ENCODE data around the gene KRT26.
"Not testable (repeated sequence)": the region's sequence is repeated elsewhere in the genome, so short reads cannot be mapped to it uniquely, and the experiment has no call there.

KRT26 gene

GRCh38 chr17:40772101-40772500 is at the start of gene KRT26:
KRT26 (minus strand) TSS chr17:40772201; CDS start chr17:40772113, 88 bp downstream.
- DNase-seq, result no peak

DNA sequence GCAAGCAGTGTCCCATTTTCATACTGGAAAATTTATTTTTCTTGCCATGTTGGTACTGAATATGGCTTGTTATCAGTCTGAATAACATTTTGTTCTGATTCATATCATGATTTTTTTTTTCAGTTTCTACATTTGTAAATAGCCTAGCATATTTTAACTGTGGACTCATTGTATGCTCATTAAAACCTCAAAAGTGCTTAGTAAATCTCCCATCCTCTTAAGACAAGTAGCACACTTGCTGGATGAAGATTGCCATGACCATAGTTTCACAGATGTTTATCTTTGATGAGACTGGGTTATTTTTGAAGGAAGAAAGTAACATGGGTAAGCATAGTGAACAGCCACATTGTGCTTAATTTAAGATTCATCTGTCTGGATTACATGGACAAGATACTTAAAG is 49.5 kb upstream of the KRT26 start:
- DNase-seq, result no peak

DNA sequence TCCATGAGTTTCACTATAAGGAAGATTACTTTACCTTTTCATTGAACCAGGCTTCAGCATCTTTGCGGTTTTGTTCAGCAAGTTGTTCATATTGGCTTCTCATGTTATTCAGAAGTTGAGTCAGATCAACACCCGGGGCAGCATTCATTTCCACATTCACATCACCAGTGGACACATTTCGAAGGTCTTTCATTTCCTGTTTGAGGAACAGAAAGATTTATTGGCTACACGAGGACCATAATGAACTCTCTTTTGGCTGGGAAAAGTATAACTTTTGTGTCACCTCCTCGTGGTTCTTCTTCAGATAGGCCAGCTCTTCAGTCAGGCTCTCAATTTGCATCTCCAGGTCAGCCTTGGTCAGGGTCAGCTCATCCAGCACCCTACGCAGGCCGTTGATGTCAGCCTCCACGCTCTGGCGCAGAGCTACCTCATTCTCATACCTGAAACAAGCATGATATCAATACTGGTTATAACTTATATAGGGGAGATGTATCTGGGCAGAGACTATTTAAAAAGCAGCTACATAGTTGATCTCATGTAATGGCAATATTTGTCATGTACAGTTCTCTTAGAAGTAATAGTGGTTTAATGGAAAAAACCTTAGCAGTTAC is 48.3 kb upstream of the KRT26 start:
- DNase-seq, result no peak

DNA sequence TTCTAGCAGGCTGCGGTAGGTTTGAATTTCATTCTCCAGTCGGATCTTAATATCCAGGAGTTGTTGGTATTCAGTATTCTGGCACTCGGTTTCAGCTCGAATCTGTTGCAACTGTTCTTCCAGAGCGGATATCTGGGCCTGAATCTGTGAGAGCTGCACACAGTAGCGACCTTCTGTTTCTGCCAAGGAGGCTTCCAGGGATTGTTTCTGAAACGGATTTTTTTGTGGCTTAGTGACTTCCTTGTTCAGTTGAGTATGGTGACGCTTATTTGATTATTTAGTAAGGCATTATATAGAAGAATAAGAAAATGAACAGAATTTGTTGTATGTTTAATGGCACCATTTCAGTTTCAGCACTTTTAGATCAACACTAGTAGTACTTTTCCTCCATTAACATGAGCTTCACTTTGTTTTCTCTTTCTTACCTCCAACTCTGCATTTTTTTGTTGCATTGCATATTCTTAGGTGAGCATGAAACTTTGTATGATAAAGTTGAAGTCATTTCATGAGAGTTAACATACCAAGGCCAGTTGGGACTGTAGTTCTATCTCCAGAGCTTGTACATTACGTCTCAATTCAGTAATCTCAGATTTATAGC is 47.6 kb upstream of the KRT26 start:
- peak; percentile 7 for DNase-seq

DNA sequence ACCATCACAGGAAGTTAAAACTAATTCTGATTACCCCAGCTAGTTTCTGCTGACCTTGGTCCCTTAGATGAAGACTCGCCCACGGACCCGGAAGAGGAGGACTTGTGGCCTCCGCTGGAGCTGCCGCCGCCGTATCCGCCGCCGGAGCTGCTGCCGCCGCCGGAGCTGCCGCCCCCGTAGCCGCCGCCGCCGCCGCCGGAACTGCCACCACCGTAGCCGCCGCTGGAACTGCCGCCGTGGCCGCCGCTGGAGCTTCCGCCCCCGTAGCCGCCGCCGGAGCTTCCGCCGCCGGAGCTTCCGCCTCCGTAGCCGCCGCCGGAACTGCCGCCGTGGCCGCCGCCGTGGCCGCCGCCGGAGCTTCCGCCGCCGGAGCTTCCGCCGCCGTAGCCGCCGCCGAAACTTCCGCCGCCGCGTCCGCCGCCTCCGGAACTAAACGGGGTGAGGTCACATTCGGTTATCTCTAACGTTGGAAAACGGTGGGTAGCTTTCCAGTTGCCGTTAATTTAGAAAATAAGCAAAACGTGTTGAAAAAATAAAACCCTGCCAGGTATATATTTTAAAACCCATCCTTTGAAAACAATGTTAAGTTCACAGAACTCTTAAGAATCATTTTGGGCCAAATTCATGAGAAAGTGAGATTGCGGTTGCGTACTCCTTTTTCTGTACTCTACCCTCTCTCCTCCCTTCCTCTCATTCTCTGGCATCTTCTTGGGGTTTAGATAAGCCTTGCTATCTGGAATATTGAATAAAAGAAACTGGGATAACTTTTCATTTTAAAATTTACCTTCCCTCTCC is 46.9 kb upstream of the KRT26 start:
- DNase-seq, result peak; percentile 54

DNA sequence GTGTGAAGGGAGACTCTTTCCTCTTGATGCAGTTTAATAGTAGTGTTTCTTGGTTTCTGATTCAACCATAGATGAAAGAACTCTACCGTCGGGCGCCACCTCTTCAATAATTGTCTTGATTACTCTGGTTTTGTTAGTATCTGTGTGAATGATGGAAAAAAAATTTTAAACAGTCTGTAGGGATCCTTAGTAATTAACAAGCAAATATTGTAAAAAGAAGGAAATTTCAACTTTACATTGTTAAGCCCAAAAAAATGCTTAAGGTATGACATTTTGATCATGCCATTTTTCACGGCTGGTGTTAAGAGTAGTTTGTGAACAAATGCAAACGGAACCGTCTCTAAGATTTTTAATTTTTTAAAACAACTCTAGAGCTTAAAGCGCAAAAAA is 46.3 kb upstream of the KRT26 start:
- no peak for DNase-seq

DNA sequence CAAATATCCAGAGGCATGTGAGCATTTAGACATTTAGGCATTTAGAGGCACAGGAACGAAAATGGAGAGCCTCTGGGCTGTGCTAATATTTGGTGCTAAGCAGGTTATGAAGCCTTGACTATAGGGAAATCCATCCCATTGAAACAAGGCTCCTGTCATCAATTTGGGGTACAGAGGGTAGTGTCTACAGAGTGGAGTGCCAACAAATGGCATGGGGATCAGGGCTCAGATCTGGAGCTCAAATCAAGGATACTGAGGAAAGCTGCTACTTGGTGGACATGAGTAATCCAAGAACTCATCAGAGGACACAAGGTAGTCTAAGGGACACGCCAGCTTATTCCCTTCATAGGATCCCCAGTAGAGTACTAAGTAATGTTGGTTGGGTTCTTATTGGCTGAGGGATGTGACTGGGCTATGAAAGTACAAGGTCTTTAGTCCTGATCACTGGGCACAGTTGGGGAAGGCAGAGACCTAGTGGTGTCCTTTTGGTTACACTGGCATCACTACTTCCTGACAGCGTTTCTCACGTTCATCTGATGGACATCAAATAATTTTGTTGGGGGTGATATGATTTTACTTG is 45.2 kb upstream of the KRT26 start:
- no peak for DNase-seq

DNA sequence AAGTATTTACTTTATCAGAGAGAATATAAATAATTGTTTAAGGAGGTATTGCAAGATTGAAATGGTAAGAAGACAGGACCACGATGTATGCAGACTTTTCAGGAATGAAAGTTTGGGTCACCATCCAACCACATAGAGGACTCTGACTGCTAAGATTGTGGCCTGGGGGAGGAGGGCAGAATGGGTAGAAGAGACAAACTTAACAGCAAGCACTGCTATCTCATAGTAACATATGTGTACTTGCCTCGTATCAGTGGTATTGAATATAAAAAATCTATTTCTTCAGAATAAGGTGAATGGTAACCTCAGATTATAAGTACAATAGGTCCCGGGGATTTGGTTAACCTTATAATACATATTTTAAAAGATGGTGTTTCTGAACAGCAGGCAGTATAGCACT is 44.6 kb upstream of the KRT26 start:
- no peak for DNase-seq

DNA sequence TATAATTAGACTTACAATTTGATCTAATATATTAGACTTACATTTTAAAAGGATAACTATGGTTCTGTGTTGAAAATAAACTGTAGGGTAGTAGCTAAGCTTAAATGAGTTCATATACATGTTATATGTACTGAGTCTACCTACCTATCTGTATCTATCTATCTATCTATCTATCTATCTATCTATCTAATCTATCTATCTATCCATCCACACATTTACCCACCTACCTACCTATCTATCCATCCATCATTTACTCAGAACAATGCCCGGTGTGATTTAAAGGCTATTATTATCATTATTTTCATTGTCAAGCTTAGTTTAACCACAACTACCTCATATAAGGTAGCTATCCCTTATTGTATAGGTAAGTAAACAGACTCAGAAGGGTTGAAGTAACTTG is 43.4 kb upstream of the KRT26 start:
- no peak for DNase-seq

DNA sequence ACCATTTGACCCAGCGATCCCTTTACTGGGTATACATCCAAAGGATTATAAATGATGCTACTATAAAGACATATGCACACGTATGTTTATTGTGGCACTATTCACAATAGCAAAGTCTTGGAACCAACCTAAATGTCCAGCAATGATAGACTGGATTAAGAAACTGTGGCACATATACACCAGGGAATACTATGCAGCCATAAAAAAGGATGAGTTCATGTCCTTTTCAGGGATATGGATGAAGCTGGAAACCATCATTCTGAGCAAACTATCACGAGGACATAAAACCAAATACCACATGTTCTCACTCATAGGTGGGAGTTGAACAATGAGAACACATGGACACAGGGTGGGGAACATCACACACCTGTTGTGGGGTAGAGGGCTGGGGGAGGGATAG is 42.7 kb upstream of the KRT26 start:
- DNase-seq, result not testable (repeated sequence)

DNA sequence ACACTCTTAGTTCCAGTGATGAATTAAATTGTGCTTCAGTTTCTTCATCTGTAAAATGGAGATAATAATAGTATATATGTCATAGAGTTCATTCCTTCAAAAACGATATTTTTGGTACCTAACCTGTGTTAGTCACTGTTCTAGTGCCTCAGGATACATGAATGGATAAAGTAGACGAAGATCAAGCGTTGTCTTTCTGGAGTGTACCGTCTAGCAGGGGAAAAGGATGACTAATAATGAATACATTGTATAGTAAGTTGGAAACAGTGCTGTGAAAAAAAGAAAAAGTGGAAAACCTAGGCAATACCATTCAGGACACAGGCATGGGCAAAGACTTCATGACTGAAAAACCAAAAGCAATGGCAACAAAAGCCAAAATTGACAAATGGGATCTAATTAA is 41.8 kb upstream of the KRT26 start:
- no peak for DNase-seq

- DNase-seq, result no peak
These were observed 40.6 kb upstream of the KRT26 start for GRCh38 chr17:40812639-40813038.

DNA sequence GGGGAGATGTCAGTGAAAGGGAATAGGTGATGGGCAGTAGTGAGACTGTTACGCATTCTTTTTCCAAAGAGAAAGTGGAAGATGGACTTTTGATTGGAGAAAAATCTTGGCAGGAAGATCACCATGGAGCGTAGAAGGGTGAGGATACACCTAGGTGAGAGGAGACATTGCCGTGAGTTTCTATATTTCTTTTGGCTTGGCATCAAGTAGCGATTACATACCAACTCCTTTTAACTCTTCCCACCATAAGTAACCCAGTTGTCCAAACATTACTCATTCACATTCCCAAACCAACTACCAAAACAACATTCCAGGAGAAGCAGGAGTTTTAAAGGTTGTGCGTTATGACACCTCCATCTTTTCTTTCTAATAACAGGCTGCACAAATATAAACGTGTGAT is 38.5 kb upstream of the KRT26 start:
- DNase-seq, result no peak

DNA sequence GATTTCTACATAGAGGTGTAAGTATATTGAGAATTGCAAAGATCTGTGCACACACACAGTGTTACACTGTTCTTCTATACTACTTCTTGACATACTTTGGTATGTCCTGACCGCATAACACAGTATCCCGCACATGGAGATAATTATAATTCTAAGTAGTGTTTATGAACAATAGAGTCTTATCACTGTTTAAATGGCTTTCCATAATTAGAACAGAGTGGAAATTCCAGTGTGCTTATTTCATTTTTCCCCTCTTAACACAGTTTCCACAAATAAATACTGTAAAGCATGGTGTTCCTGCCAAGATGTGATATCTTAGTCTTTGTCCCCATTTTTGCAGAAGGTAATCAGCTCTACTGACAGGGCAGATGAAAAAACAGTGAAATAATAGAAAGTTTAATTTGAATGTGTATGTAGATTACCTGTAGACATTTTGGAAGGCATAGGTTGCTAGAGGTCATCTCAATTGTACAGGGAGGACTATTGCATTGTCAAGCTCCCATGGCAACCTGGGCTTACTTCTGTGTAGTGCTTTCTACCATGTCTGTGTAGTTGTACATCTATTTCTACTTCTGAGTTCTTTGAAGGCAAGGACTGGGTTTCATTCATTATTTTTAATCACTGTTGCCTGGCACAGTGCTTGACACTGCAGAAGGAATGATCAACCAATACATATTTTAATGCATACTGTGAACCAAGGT is 37.9 kb upstream of the KRT26 start:
- no peak for DNase-seq

DNA sequence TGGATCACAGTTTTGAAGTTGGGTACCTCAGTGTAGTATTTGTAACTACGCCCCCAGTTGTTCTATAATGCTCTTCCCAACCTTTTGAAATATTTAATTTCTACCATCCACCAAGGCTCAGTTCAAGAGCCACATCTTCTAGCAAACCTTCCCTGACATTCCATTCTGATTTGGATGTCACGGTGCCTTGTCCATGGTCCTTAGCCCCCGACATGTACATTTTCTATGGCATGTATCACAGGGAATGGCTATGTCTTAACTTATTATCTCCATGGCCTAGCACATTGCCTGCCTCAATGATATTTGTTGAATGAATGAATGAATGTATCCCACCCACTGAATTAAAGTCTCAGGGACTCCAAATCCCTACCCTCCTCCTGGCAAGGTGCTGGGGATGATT is 34.1 kb upstream of the KRT26 start:
- DNase-seq, result no peak

- DNase-seq, result peak; percentile 15
These were observed 31.6 kb upstream of the KRT26 start for GRCh38 chr17:40803617-40804082.

DNA sequence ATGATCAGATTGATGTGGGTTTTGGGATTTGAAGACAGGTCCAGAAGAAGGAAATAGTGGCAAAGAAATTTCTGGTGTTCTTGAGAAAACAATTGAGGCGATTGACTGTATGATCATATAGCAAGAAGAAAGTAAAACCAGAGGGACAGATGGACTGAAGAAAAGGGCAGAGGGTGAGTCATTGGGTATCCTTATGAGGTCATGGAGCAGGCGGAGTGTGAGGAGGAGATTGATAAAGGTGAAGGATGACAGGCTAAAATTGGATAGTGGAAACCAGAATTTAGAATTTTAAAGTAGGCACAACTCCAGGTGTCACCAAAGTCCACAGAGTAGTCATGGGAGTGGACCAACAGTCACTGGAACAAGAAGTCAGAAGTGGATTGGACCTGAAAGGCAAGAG is 29.2 kb upstream of the KRT26 start:
- no peak for DNase-seq

- DNase-seq, result no peak
These were observed 28.4 kb upstream of the KRT26 start for GRCh38 chr17:40800381-40800780.

- no peak for DNase-seq
These were observed 27.9 kb upstream of the KRT26 start, which contains the start of gene KRT28 for GRCh38 chr17:40799859-40800258. KRT28 (minus strand) TSS chr17:40799959; CDS start chr17:40799893, 66 bp downstream.

GRCh38 chr17:40796846-40797245 is 24.8 kb upstream of the KRT26 start:
- no peak for DNase-seq

GRCh38 chr17:40795019-40795667 is 23.1 kb upstream of the KRT26 start:
- DNase-seq, result no peak

DNA sequence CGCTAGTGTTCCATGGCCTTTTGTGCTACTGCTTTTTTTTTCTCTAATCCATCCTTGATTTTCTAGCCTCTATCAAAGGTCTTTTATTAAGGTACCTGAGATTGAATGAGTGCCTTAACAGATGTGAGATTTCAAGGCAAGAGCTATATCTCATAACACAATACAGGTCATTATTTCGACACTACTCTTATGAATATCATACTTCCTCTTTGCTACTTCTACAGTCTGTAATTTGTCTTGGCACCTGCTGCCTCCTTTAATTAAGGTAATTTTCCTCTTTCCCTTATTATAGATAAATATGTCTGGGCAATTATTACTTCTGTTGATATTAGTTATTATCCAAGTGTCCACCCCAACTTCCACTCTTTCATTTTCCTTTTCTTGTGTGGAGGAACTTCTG is 22.5 kb upstream of the KRT26 start:
- peak; percentile 3 for DNase-seq

GRCh38 chr17:40793832-40794231 is 21.8 kb upstream of the KRT26 start:
- DNase-seq, result no peak
